HepG2 (cell line): Measurements from ENCODE around the gene B4GALT3. TPM values are rescaled to one million over a fixed set of nuclear protein-coding genes. Genes with fewer than 3 reads are reported as not detected.

Experiments used
- AGO1 ChIP-seq: fragments of 200-400 bp; formaldehyde crosslinking; IDR thresholded peaks from 2 replicates; pipeline ENCODE4 v1.6.1; 2017; ENCODE audit warnings: mild to moderate bottlenecking, low read depth, low read length, moderate library complexity; ENCODE audit not compliant: poor library complexity, severe bottlenecking
- ATF5 ChIP-seq: sonication (generic); formaldehyde crosslinking; IDR thresholded peaks from 2 replicates; pipeline ENCODE4 v1.4.0; 2020; ENCODE audit warnings: mild to moderate bottlenecking, low read depth, missing genetic modification reagents
- BCL6 ChIP-seq: IDR thresholded peaks from 2 replicates; pipeline ENCODE4 v1.6.1; 2016; ENCODE audit warnings: missing genetic modification reagents, missing compliant biosample characterization
- FOSL2 ChIP-seq: sonication (generic); formaldehyde crosslinking; IDR thresholded peaks from 2 replicates; pipeline ENCODE4 v1.4.0; 2020; ENCODE audit warnings: missing genetic modification reagents
- HNF4A ChIP-seq: sonication (generic); formaldehyde crosslinking; IDR thresholded peaks from 2 replicates; pipeline ENCODE4 v1.4.0; 2020; ENCODE audit warnings: missing genetic modification reagents
- HNRNPL ChIP-seq: fragments of 200-400 bp; formaldehyde crosslinking; IDR thresholded peaks from 2 replicates; pipeline ENCODE4 v1.6.1; 2017; ENCODE audit warnings: mild to moderate bottlenecking, low read depth, low read length
- HNRNPLL ChIP-seq: fragments of 200-400 bp; formaldehyde crosslinking; IDR thresholded peaks from 2 replicates; pipeline ENCODE4 v1.6.1; 2017; ENCODE audit warnings: mild to moderate bottlenecking, low read depth, low read length; ENCODE audit not compliant: poor library complexity, severe bottlenecking
- MXI1 ChIP-seq: IDR thresholded peaks from 3 replicates; pipeline ENCODE4 v1.6.1; 2012; ENCODE audit warnings: low read depth, low read length, inconsistent platforms, borderline replicate concordance
- NR2C2 ChIP-seq: sonication (generic); formaldehyde crosslinking; IDR thresholded peaks from 2 replicates; pipeline ENCODE4 v1.4.0; 2020; ENCODE audit warnings: missing genetic modification reagents, mild to moderate bottlenecking, moderate library complexity, borderline replicate concordance
- SMAD1 ChIP-seq: sonication (generic); formaldehyde crosslinking; IDR thresholded peaks from 2 replicates; pipeline ENCODE4 v1.4.0; 2020; ENCODE audit warnings: missing genetic modification reagents, low read depth, mild to moderate bottlenecking, borderline replicate concordance
- SOX13 ChIP-seq, 3 experiments: fragments of 450-650 bp in 1 of 3; sonication (generic) in 1 of 3; formaldehyde crosslinking in 1 of 3; IDR thresholded peaks in 2 of 3; conservative IDR thresholded peaks in 1 of 3; 2 replicates each; pipeline versions ENCODE4 v1.5.0 to v1.6.1; 2016 to 2020; ENCODE audit warnings: antibody characterized with exemption in 1 of 3, mild to moderate bottlenecking in 1 of 3, missing compliant biosample characterization in 1 of 3, missing genetic modification reagents in 1 of 3, moderate library complexity in 1 of 3
- SOX6 ChIP-seq, 2 experiments: fragments of 450-650 bp in 1 of 2; sonication (generic) in 1 of 2; formaldehyde crosslinking in 1 of 2; IDR thresholded peaks; 2 replicates each; pipeline versions ENCODE4 v1.4.0 to v1.6.1; 2017 to 2020; ENCODE audit warnings: antibody characterized with exemption in 1 of 2, mild to moderate bottlenecking in 1 of 2, missing genetic modification reagents in 1 of 2
- TBX2 ChIP-seq: sonication (generic); formaldehyde crosslinking; IDR thresholded peaks from 2 replicates; pipeline ENCODE4 v1.5.0; 2020; ENCODE audit warnings: missing genetic modification reagents, mild to moderate bottlenecking, borderline replicate concordance
- TMF1 ChIP-seq: sonication (generic); formaldehyde crosslinking; IDR thresholded peaks from 2 replicates; pipeline ENCODE4 v1.8.1; 2022; ENCODE audit warnings: low read depth, missing genetic modification reagents
- UBTF ChIP-seq: sonication (generic); formaldehyde crosslinking; IDR thresholded peaks from 2 replicates; pipeline ENCODE4 v1.4.0; 2020; ENCODE audit warnings: mild to moderate bottlenecking, missing genetic modification reagents
- YY1 ChIP-seq: IDR thresholded peaks from 2 replicates; pipeline ENCODE4 v1.6.1; 2011; ENCODE audit warnings: low read length, low read depth, moderate library complexity, mild to moderate bottlenecking; ENCODE audit not compliant: insufficient read depth, insufficient replicate concordance
- ZIK1 ChIP-seq: sonication (generic); formaldehyde crosslinking; IDR thresholded peaks from 2 replicates; pipeline ENCODE4 v1.5.0; 2020; ENCODE audit warnings: mild to moderate bottlenecking, low read depth, missing genetic modification reagents, borderline replicate concordance
- ZKSCAN5 ChIP-seq: sonication (generic); formaldehyde crosslinking; IDR thresholded peaks from 2 replicates; pipeline ENCODE4 v1.5.1; 2020; ENCODE audit warnings: mild to moderate bottlenecking, missing genetic modification reagents
- ZNF10 ChIP-seq: sonication (generic); formaldehyde crosslinking; IDR thresholded peaks from 2 replicates; pipeline ENCODE4 v1.4.0; 2020; ENCODE audit warnings: mild to moderate bottlenecking, low read depth, missing genetic modification reagents, borderline replicate concordance
- ZNF160 ChIP-seq: sonication (generic); formaldehyde crosslinking; IDR thresholded peaks from 2 replicates; pipeline ENCODE4 v1.8.0; 2022; ENCODE audit warnings: mild to moderate bottlenecking, inconsistent platforms, missing genetic modification reagents
- ZNF562 ChIP-seq: sonication (generic); formaldehyde crosslinking; IDR thresholded peaks from 2 replicates; pipeline ENCODE4 v1.8.0; 2022; ENCODE audit warnings: missing genetic modification reagents, borderline replicate concordance
- ZNF598 ChIP-seq: sonication (generic); formaldehyde crosslinking; IDR thresholded peaks from 2 replicates; pipeline ENCODE4 v1.5.1; 2020; ENCODE audit warnings: mild to moderate bottlenecking, missing genetic modification reagents, borderline replicate concordance
- ZNF839 ChIP-seq: sonication (generic); formaldehyde crosslinking; IDR thresholded peaks from 2 replicates; pipeline ENCODE4 v1.4.0; 2020; ENCODE audit warnings: missing genetic modification reagents, mild to moderate bottlenecking, borderline replicate concordance
- ZNF883 ChIP-seq: sonication (generic); formaldehyde crosslinking; IDR thresholded peaks from 2 replicates; pipeline ENCODE4 v1.5.1; 2020; ENCODE audit warnings: mild to moderate bottlenecking, missing genetic modification reagents; ENCODE audit errors: not compliant biosample characterization
- ZSCAN25 ChIP-seq: sonication (generic); formaldehyde crosslinking; IDR thresholded peaks from 2 replicates; pipeline ENCODE4 v1.8.0; 2022; ENCODE audit warnings: mild to moderate bottlenecking, missing genetic modification reagents
- polyA plus RNA-seq, 8 experiments: library from polyadenylated mRNA; depleted of rRNA in 3 of 8; stranded (reverse) in 7 of 8; unstranded in 1 of 8; fragments of >200 nt; fragmentation: Illumina TruSeq in 4 of 8; extraction: Trizol in 4 of 8; gene quantifications; 2 replicates each; pipeline versions ENCODE4 v1.2.1 to v1.2.3, GENCODE V29; 2011 to 2016; ENCODE audit warnings: low read depth in 4 of 8, missing spikeins in 1 of 8, mixed read lengths in 1 of 8; ENCODE audit not compliant: insufficient read depth in 1 of 8
- total RNA-seq, 5 experiments: library from RNA; depleted of rRNA; stranded (reverse); fragments of >200 nt; fragmentation: Illumina TruSeq; extraction: Trizol; gene quantifications; 2 replicates each; pipeline ENCODE4 v1.2.3, GENCODE V29; 2016; ENCODE audit warnings: low read depth in 1 of 5

B4GALT3 gene
- total and polyA plus RNA-seq, 2 of the 13 experiments (the other 11 are each of a cell fraction or from before 2014, with no cell fraction given), result 35.6 to 40.4 TPM

- TF ChIP-seq ZIK1 (CRISPR knock-in tag) (peak; percentile 65; the same call in 1 of the 2 replicates), TMF1 (0 out of 2 replicates have a peak, but pooled peaks have one; percentile 30), FOSL2 (peak; percentile 84), ZNF562 (CRISPR knock-in tag) (no peak), AGO1 (peak; percentile 60), ATF5 (no peak), ZSCAN25 (CRISPR knock-in tag) (no peak; the same call in 1 of the 2 replicates), HNRNPLL (peak; percentile 37), HNRNPL (0 out of 2 replicates have a peak, but pooled peaks have one; percentile 9), NR2C2 (peak; percentile 96), SOX13 (IDR thresholded peaks at IDR 0.05) (no peak), SOX13 (CRISPR knock-in tag; conservative IDR thresholded peaks at IDR 0.05 in 1 of 2, IDR thresholded peaks at IDR 0.05 in 1 of 2) (peak in 1 of 2 experiments; percentile 15; a peak in 1 of 4 replicates), ZKSCAN5 (no peak), ZNF160 (CRISPR knock-in tag) (peak; percentile 44; the same call in 1 of the 2 replicates), TBX2 (0 out of 2 replicates have a peak, but pooled peaks have one; percentile 48), UBTF (CRISPR knock-in tag) (peak; percentile 51; the same call in 1 of the 2 replicates), ZNF839 (CRISPR knock-in tag) (peak; percentile 60; the same call in 1 of the 2 replicates), HNF4A (CRISPR knock-in tag) (no peak), ZNF10 (no peak), MXI1 (peak; percentile 34; the same call in 1 of the 3 replicates), SOX6 (IDR thresholded peaks at IDR 0.05) (no peak), SOX6 (CRISPR knock-in tag; IDR thresholded peaks at IDR 0.05) (peak; percentile 31), BCL6 (peak; percentile 39; the same call in 1 of the 2 replicates), ZNF598 (CRISPR knock-in tag) (0 out of 2 replicates have a peak, but pooled peaks have one; percentile 28), SMAD1 (CRISPR knock-in tag) (0 out of 2 replicates have a peak, but pooled peaks have one; percentile 22), YY1 (peak; percentile 99), ZNF883 (CRISPR knock-in tag) (no peak)
These were observed 44.7 kb downstream of the B4GALT3 start, which contains the start of gene DEDD (continued) for GRCh38 chr1:161132410-161133219.
